Astrocyte of the cerebellum (primary cell): ENCODE data around the gene GPR68.

Source experiments
- DNase-seq: peaks from one replicate; pipeline ENCODE4 v3.0.0-alpha.2; 2011; ENCODE audit warnings: low read depth
- H3K4me3 ChIP-seq: 2 replicates; pipeline ENCODE4 v1.5.1; 2011; ENCODE audit warnings: mild to moderate bottlenecking, low read depth, low read length, moderate library complexity
- in situ Hi-C: cut with HindIII; loops from 2 replicates; pipeline ENCODE4 v1.10.0; 2017; ENCODE audit warnings: low sequenced_read_pairs
- TF ChIP-seq, protein P1 (sequence below): IDR thresholded peaks from 2 replicates; pipeline ENCODE4 v1.5.1; 2012; ENCODE audit warnings: low read length, low read depth, moderate library complexity, mild to moderate bottlenecking; ENCODE audit errors: missing control alignments

The GPR68 gene

DNA sequence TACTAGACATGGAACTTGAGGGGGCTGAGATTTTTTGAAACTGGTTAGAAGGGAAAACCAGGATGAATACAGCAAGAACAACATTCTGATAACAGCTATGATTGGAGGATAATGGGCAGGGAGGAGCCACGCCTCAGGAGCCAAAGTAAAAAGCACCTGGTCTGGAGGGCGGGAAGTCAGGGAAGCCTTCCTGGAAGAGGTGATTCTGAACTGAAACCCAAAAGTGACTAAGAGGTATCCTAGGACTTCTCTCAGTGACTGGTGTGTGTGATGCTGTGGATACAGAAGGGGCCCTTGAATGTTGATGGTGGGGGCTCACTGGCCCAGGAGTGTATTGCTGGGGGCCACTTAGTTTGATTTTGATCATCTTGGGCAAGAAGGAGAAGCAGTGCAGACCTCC, 18.8 kb upstream of the GPR68 start:
- H3K4me3 ChIP-seq: no peak overlapping the region
- in situ Hi-C loops: no loop called here
- TF ChIP-seq, protein P1, sequence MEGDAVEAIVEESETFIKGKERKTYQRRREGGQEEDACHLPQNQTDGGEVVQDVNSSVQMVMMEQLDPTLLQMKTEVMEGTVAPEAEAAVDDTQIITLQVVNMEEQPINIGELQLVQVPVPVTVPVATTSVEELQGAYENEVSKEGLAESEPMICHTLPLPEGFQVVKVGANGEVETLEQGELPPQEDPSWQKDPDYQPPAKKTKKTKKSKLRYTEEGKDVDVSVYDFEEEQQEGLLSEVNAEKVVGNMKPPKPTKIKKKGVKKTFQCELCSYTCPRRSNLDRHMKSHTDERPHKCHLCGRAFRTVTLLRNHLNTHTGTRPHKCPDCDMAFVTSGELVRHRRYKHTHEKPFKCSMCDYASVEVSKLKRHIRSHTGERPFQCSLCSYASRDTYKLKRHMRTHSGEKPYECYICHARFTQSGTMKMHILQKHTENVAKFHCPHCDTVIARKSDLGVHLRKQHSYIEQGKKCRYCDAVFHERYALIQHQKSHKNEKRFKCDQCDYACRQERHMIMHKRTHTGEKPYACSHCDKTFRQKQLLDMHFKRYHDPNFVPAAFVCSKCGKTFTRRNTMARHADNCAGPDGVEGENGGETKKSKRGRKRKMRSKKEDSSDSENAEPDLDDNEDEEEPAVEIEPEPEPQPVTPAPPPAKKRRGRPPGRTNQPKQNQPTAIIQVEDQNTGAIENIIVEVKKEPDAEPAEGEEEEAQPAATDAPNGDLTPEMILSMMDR: no peak
- DNase-seq: no peak

DNA sequence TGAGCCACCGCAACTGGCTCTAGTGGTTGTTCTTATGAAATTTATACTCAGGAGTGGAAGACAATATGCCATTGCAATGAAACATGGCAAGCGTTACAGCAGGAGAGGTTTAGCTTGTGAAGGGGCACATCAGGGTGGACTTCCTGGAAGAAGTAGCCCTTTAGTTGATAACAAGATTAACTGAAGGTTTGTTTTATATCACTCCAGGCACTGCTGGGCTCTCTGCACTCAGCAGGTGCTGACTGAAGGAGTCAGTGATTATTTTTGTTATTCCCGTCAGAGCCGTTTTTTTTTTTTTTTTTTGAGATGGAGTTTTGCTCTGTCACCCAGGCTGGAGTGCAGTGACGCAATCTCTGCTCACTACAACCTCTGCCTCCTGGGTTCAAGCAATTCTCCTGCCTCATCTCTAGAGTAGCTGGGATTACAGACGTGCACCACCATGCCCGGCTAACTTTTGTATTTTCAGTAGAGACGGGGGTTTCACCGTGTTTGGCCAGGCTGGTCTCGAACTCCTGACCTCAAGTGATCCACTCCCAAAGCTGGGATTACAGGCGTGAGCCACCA, 17.6 kb upstream of the GPR68 start:
- in situ Hi-C loops: no loop called here
- H3K4me3 ChIP-seq: no peak overlapping the region
- TF ChIP-seq, protein P1: no peak
- DNase-seq: no peak

DNA sequence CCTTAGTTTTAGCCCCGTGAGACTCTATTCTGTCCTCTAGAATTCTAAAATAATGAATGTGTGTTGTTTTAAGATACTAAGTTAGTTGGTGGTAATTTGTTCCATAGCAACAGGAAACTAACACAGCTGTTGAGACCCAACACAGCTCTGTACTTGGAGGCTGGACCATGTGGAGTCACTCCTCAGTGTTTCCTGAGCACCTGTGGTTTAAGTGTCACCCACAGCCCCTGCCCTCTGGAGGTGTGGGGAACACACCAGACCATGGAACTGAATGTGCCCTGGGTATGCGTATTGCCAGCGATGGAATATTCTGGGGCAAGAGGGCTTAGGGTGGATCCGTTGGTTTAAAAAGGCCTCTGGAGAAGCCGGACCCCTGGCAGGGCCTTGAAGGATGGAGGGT, 16.6 kb upstream of the GPR68 start:
- no peak overlapping the region for H3K4me3 ChIP-seq
- DNase-seq: no peak
- TF ChIP-seq, protein P1: no peak
- in situ Hi-C loops: no loop called here

DNA sequence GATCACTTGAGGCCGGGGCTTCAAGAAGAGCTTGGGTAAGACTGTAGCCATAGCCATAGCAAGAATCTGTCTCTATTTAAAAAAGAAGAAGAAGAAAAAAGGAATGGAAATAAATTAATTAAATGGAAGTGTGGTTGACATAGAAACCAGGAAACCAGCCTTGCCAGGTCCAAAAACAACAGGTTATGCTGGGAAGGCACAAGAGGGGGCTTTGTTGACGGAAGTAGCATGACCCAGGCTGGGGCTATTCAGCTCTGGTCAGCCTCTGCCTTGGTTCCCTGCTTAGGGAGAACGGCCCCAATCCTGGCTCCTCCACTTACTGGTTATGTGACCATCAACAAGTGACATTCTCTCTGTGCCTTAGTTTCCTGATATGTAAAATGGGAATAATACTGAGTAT, 14.4 kb upstream of the GPR68 start:
- no peak for DNase-seq
- in situ Hi-C loops: no loop called here
- no peak overlapping the region for H3K4me3 ChIP-seq
- TF ChIP-seq, protein P1: no peak

DNA sequence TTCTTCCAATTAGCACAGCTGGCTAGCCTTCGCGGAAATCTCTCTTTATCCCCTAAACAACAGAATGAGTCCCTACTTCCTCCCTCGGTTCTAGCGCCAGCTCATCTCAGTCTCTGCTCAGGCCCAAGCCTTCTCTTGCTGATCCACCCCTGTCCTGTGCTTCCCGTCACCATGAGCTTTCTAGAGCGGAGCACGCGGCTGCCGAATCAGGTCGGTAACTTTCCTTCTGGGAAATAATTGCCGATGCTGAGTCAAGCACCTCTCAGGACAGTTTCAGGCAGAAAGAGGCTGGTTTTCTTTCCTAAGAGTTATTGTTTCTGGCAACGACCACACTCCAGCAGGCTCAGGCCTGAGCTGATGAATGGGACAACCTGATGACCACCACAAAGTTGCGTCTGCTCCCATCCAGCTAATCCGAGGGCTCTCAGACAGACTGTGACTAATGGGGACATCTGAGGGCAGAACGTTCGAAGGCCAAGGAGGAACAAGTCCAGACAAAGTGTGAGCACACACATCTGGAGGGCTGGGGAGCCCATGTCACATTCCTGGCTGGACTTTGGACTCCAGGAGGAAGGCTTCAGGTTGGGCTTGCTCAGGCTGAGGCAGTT, 13.6 kb upstream of the GPR68 start:
- TF ChIP-seq, protein P1: no peak
- in situ Hi-C loops: no loop called here
- no peak overlapping the region for H3K4me3 ChIP-seq
- no peak for DNase-seq

DNA sequence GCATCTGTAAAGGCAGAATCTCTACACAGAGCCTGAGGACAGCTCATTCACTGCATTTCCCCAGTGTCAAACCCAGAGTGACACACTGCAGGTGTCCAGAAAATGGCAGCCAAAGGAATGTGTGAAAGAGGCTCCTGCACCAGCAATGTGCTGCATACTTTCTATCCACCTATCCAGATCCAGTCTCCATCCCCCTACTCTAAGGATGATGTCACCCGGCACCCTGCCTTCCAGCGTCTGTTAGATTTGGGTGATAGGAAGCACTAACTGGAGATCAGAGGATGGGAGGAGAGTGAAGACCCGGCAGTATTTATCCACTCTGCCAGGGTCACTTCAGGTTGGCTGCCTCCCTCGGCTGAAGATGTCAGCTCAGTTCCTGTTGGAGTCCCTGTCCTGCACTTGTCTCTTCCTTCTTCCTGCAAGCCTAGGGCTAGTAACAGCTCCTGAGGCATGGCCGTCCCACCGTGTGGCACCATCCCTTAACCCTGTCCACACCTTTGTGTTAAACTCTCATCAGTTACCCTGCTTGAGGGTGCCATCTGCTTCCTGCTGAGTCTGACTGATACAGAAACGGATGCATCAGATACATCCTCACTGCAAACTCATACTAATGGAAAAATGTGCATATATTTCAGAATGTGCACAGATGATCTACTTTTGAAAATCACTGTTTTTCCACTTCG, 13.0 kb upstream of the GPR68 start:
- in situ Hi-C loops: no loop called here
- TF ChIP-seq, protein P1: no peak
- DNase-seq: no peak

More for the DNA sequence above, 13.0 kb upstream of the GPR68 start:
- H3K4me3 ChIP-seq: no peak overlapping the region
